Spleen (tissue), 11 donors: Measurements from ENCODE around the gene CHRNE. TPM values are rescaled to one million over a fixed set of nuclear protein-coding genes. Genes with fewer than 3 reads are reported as not detected.
"Not testable (repeated sequence)": the region's sequence is repeated elsewhere in the genome, so short reads cannot be mapped to it uniquely, and the experiment has no call there.

Experiments used
- DNase-seq: peaks from one replicate; pipeline ENCODE4 v3.0.0-alpha.2; 2020
- H3K27ac ChIP-seq, 8 donors: fragments of 200-600 bp; sonication (generic) in 7 of 8; 1 replicate in 4 of 8; 2 replicates in 4 of 8; pipeline versions ENCODE4 v1.5.0 to v1.8.0; 2016 to 2021; ENCODE audit warnings: inconsistent platforms in 4 of 8, mild to moderate bottlenecking in 4 of 8, moderate library complexity in 1 of 8
- H3K27me3 ChIP-seq, 7 donors: fragments of 200-600 bp; sonication (generic) in 6 of 7; replicated peaks in 1 of 7; 1 replicate in 4 of 7; 2 replicates in 3 of 7; pipeline versions ENCODE4 v1.5.0 to v1.8.0; 2016 to 2021; ENCODE audit warnings: inconsistent platforms in 3 of 7, mild to moderate bottlenecking in 1 of 7
- H3K36me3 ChIP-seq, 6 donors: fragments of 200-600 bp; sonication (generic) in 5 of 6; 1 replicate in 4 of 6; 2 replicates in 2 of 6; pipeline versions ENCODE4 v1.5.0 to v1.8.0; 2016 to 2021; ENCODE audit warnings: inconsistent platforms in 2 of 6
- H3K4me1 ChIP-seq, 6 donors: fragments of 200-600 bp; sonication (generic) in 5 of 6; 1 replicate in 3 of 6; 2 replicates in 3 of 6; pipeline versions ENCODE4 v1.5.0 to v1.8.0; 2016 to 2021; ENCODE audit warnings: inconsistent platforms in 3 of 6
- H3K4me3 ChIP-seq, 8 donors: fragments of 200-600 bp; sonication (generic) in 7 of 8; 1 replicate in 4 of 8; 2 replicates in 4 of 8; pipeline versions ENCODE4 v1.5.0 to v1.8.0; 2016 to 2021; ENCODE audit warnings: inconsistent platforms in 4 of 8, mild to moderate bottlenecking in 4 of 8, moderate library complexity in 2 of 8
- H3K9me3 ChIP-seq, 8 donors: fragments of 200-600 bp; sonication (generic) in 7 of 8; 1 replicate in 4 of 8; 2 replicates in 4 of 8; pipeline versions ENCODE4 v1.5.0 to v1.8.0; 2016 to 2021; ENCODE audit warnings: inconsistent platforms in 4 of 8
- CTCF ChIP-seq, 11 experiments: fragments of 200-600 bp in 7 of 11; fragments of 450-650 bp in 4 of 11; sonication (generic) in 4 of 11; IDR thresholded peaks in 8 of 11; conservative IDR thresholded peaks in 3 of 11; 1 replicate in 7 of 11; 2 replicates in 4 of 11; pipeline versions ENCODE4 v1.4.0 to v1.8.0; 2016 to 2021; ENCODE audit warnings: antibody characterized with exemption in 11 of 11, inconsistent platforms in 4 of 11, mild to moderate bottlenecking in 1 of 11
- POLR2A ChIP-seq, 3 donors: fragments of 450-650 bp; IDR thresholded peaks; one replicate each; pipeline ENCODE4 v1.5.1; 2017; ENCODE audit warnings: antibody characterized with exemption in 3 of 3, mild to moderate bottlenecking in 1 of 3
- POLR2AphosphoS5 ChIP-seq, 3 donors: sonication (generic); formaldehyde crosslinking; IDR thresholded peaks; one replicate each; pipeline ENCODE4 v1.5.1; 2017; ENCODE audit warnings: antibody characterized with exemption in 3 of 3
- WGBS, 5 donors: extraction: QIAGEN DNeasy Blood & Tissue Kit in 3 of 5; methylation state at CpG; one replicate each; pipeline versions ENCODE4 v1.1.5 to v1.1.7; 2013 to 2018; 5-methylcytosine and 5-hydroxymethylcytosine counted together
- intact Hi-C: fragments of 100-400 bp; cut with DNase I; formaldehyde crosslinking; loops from one replicate; pipeline ENCODE4 v1.15.0; 2023; ENCODE audit warnings: low total_unique reads
- polyA plus RNA-seq, 3 donors: library from polyadenylated mRNA; stranded (reverse); fragments of 200-250 nt; gene quantifications; one replicate each; pipeline ENCODE4 v1.2.1, GENCODE V29; 2013
- total RNA-seq, 7 donors: library from RNA; depleted of rRNA in 3 of 7; stranded (reverse); fragments of >200 nt in 3 of 7; fragmentation: NEBNext Ultra II Directional in 4 of 7; extraction: Animal tissue kit (Norgen Biotek cat#: 25700) in 4 of 7; gene quantifications; one replicate each; pipeline versions ENCODE4 v1.1.0 to v1.2.1, GENCODE V29; 2016 to 2021
- donor health status: healthy with polysubstance abuse.
- donor health status: DM: no; HTN: no; CAD: no; lungs with moderate emphysema.
- donor health status: DM: no; HTN: no; CAD: no.
- donor health status: Bipolar disorder and iron deficiency.
- donor health status: healthy.
- donor health status: DM: no; HTN: no; CAD: no.
- donor health status: DM: yes; HTN: yes; CAD: no.

CHRNE gene
- total and polyA plus RNA-seq, 10 donors: 0.33 to 3.0 (median 1.3) TPM

- intact Hi-C loops: no loop called here
- no peak for DNase-seq
- 86 to 91% (median 89%) methylated on average over 1 of the region's 1 CpG for WGBS, 5 donors
- no peaks in the 10 kb centered on the region for H3K27me3 ChIP-seq
- no peak overlapping the region for H3K27ac ChIP-seq
- no peaks in the 10 kb centered on the region for H3K36me3 ChIP-seq
- peaks cover 0 to 7% (median 6%) of the 10 kb centered on the region in 6 donors for H3K4me1 ChIP-seq
- no peak for TF ChIP-seq POLR2AphosphoS5 (IDR thresholded peaks at IDR 0.05)
- no peak for TF ChIP-seq POLR2A (IDR thresholded peaks at IDR 0.05)
- TF ChIP-seq CTCF (IDR thresholded peaks at IDR 0.05 in 8 of 11, conservative IDR thresholded peaks at IDR 0.05 in 3 of 11): no peak
- no peaks in the 10 kb centered on the region for H3K9me3 ChIP-seq
- H3K4me3 ChIP-seq: no peak overlapping the region
These were observed 11.1 kb upstream of the CHRNE start for GRCh38 chr17:4913994-4914393.

GRCh38 chr17:4908711-4909496 lies 6.0 kb upstream of the CHRNE start:
- Histone ChIP-seq H3K4me1 (peaks cover 0 to 18% (median 10%) of the 10 kb centered on the region in 6 donors), H3K27me3 (peaks cover 0 to 4% (median 0%) of the 10 kb centered on the region in 7 donors), H3K27ac (peak overlapping the region in 5 of 8 donors; percentile 28 to 68 (median 61)), H3K9me3 (no peaks in the 10 kb centered on the region), H3K36me3 (no peaks in the 10 kb centered on the region), H3K4me3 (no peak overlapping the region)
- peak; percentile 94 for DNase-seq
- TF ChIP-seq POLR2A (IDR thresholded peaks at IDR 0.05): no peak
- TF ChIP-seq CTCF (IDR thresholded peaks at IDR 0.05 in 8 of 11, conservative IDR thresholded peaks at IDR 0.05 in 3 of 11): peak; percentile 76 to 95 (median 88)
- peak; percentile 77 to 84 (median 82) for TF ChIP-seq POLR2AphosphoS5 (IDR thresholded peaks at IDR 0.05)
- intact Hi-C loops: loop anchor here (5.0 kb wide), 2 partner anchors 78 to 153 kb away; partner anchors contain the start of gene CAMTA2
- WGBS, 5 donors: 14 to 27% (median 23%) methylated on average over 11 to 20 of the region's 20 CpGs

GRCh38 chr17:4908301-4908700 lies 5.4 kb upstream of the CHRNE start:
- Histone ChIP-seq H3K4me1 (peaks cover 3 to 24% (median 14%) of the 10 kb centered on the region in 6 donors), H3K9me3 (no peaks in the 10 kb centered on the region), H3K27me3 (peaks cover 0 to 6% (median 0%) of the 10 kb centered on the region in 7 donors), H3K4me3 (no peak overlapping the region), H3K36me3 (no peaks in the 10 kb centered on the region), H3K27ac (peak overlapping the region in 5 of 8 donors; percentile 23 to 68 (median 43))
- 50 to 70% (median 53%) methylated on average over 9 to 10 of the region's 10 CpGs for WGBS, 5 donors
- no peak for TF ChIP-seq POLR2AphosphoS5 (IDR thresholded peaks at IDR 0.05)
- TF ChIP-seq CTCF (IDR thresholded peaks at IDR 0.05 in 8 of 11, conservative IDR thresholded peaks at IDR 0.05 in 3 of 11): no peak
- no peak for TF ChIP-seq POLR2A (IDR thresholded peaks at IDR 0.05)
- no peak for DNase-seq
- intact Hi-C loops: loop anchor here (5.0 kb wide), 2 partner anchors 79 to 154 kb away; partner anchors contain the start of gene CAMTA2

GRCh38 chr17:4906642-4907041 lies 3.7 kb upstream of the CHRNE start:
- H3K4me3 ChIP-seq, H3K36me3 ChIP-seq, H3K27me3 ChIP-seq, H3K27ac ChIP-seq, DNase-seq, H3K9me3 ChIP-seq: not testable (repeated sequence)
- peaks cover 13 to 40% (median 29%) of the 10 kb centered on the region in 6 donors for H3K4me1 ChIP-seq
- intact Hi-C loops: loop anchor here (5.0 kb wide), 2 partner anchors 81 to 156 kb away; partner anchors contain the start of gene CAMTA2
